ENCODE measurements around the gene OLFM1.
"Not testable (repeated sequence)": the region's sequence is repeated elsewhere in the genome, so short reads cannot be mapped to it uniquely, and the experiment has no call there.

OLFM1 gene

DNA sequence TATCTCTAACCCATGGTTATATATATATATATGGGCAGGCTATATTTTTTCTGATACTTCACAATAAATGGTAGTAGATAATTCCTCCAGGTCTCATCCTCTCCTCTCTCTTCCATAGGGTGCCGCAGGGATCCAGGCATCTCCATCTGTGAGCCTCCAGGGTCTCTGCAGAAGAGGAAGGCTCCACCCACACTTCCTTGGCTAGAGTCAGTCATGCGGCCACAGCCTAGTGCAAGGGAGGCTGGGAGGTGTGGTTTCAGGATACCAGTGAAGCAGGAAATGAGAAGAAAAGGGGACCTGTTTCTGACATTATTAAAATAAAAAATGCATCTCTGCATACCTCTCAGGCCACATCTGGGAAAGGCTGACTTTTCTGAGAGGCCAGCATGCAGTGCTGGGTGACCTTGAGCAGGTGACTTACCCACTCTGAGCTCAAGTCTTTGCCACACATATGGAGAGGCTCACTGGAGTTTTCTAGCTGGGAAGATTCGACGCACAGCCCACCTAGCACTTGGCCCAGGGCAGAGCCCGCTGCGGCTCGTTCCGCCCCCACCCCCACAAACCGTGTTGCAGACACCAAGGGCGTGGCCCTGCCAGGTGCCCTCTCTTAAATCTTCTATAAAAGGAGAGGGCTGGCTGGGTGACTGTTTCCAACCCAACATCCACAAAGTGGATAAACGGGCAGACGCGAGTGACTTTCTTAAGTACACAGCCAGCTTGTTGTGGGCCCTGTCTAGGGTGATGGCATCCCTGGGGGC is 47.9 kb downstream of the OLFM1 start:
- DNase-seq (ENCODE audit: low spot score): no peak

DNA sequence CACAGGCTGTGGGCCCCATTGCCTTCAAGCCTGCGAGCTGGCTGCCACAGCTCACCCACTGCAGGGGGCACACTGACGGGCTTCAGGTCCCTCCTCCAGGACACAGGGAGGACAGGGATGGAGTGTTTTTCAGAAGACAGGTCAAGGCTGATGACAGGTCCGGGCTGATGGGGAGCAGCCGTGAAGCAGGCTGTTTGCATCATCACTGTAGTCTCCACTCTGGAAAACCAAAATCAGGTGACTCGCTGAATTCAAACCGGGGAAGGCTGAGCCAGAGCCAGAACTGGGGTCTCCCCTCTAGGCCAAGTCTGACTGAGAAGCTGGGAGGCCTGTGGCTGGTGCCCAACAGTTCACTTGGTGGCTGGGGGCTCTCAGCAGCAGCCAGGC is 48.5 kb downstream of the OLFM1 start:
- DNase-seq (ENCODE audit: low spot score): no peak

DNA sequence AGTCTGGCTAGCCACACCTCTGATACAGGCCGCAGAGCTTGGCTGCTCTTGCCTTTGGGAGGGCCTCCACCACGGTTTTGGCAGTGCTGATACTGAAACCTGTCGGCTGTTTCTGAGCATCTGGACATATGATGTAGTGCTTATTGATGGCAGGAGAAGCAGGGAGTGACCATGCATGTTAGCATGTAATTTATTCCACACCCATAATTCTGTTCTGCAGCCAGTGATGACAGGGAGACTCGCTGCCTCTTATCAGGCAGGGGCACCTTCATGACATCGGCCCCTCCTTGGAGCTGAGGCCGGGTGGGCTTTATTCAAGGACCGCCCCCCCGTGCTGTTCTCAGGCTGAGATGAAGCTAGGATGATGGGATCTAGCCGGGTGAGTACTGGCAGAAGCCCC is 49.0 kb downstream of the OLFM1 start:
- DNase-seq (ENCODE audit: low spot score): no peak

DNA sequence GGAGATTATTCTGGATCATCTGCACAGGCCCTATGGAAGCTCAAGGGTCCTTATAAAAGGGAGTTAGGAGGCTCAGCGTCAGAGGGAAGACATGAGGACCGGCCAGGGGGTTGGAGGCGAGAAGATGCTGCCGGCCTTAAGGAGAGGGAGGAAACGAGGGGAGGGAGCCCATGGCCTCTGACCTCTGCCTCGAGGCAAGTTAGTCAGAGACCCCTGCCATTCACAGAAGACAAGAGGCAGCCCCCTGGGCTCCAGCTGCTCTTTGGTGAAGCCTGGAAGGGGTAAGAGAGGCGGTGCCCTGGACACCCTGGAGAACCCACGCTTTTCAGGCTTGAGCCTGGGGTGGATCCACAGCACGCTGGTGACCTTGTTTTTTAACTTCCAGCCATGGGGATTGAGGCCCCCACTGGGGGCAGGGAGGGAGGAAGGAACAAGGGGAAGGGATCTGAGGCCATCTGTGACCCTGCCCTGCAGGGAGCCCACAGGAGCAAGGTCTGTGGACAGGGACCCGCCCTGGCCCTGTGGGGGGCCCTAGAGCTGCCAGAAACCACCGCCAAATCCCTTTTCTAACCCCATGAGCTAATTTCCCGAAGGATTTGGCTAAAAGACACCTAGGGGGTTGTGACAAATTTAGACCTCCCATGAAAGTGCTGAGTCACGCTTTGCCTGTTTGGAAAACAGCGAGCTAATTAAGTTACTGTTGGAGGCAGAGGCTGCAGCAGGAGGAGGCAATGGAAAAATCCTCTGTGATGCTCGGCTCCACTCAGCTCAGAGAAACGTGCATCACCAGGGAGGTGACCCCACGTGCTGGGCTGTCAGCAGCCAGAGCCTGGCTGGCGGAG is 49.7 kb downstream of the OLFM1 start:
- no peak for DNase-seq (ENCODE audit: low spot score)

DNA sequence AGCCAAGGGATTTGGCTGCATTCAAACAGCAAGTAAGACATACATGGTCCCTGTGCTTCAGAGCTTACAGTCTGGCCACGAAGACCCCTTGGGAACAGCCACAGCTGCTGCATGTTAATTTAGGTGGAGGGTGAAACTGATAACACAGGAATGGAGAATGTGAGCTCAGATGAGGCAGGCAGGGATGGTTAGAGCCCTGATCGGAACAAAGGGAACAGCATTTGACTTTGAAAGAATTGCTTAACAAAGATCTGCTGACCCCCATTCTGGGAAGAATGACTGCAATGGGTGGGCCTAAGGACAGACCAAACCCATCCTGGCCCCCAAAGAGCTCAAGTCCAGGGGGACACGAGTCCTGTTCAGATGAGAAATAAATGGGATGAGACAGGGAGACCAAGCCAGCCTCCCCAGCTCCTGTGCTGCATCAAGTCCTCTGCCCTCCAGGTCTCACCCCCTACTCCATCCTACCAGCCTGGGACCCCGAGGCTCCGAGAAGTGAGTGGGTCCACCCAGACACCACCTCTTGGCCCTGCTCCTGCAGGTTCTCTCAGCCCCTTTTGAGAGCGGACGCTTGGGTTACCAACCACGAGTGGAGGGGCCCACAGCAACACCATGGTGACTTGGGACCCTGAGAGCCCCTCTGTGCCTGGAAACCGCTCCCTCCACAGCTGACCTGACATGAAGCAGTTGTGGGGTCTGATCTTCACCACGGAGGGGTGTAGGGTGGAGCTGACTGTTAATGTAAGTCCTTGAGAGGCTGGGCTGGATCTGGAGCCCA is 50.8 kb downstream of the OLFM1 start:
- DNase-seq (ENCODE audit: low spot score): no peak

DNA sequence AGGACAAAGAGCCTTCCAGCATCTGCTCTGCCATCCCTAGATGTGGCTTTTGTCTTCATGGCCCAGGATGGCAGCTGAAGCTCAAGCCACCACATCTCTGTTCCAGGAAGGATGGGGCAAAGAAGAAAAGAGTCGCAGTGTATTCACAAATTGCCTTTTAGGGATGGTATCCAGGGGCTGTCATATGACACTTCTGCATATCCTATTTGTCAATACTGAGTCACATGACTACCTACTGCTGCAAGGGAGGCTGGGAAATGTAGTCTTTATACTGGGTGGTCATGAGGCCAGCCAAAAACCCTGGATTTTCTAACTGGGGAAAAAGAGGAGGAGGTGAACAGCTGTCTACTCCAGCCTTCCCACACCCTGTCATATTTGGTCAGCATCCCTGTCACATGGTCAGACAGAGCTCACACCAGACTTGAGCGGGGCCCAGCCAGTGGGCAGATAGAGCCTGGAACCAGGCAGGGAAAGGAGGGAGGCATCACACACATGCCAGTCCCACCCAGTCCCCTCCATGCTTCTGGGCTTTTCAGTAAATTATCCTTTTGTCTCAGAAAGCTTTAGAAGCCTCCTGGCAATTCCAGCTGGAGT is 52.0 kb downstream of the OLFM1 start:
- no peak for DNase-seq (ENCODE audit: low spot score)

DNA sequence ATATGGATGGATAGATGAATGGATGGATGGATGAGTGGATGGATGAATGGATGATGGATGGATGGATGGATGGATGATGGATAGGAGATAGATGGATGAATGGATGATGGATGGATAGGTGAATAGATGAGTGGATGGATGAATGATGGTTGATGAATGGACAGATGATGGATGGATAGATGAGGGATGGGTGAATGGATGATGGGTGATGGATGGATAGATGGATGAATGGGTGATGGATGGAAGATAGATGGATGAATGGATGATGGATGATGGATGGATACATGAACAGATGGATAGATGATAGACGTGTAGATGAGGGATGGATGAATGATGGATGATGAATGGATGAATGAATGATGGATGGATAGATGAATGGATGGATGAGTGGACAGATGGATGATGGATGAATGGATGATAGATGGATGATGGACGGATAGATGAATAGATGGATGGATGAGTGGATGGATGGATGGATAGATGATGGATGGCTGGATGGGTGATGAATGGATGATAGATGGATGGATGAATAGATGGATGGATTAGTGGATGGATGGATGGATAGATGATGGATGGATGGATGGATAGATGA is 53.8 kb downstream of the OLFM1 start:
- no peak for DNase-seq (ENCODE audit: low spot score)

DNA sequence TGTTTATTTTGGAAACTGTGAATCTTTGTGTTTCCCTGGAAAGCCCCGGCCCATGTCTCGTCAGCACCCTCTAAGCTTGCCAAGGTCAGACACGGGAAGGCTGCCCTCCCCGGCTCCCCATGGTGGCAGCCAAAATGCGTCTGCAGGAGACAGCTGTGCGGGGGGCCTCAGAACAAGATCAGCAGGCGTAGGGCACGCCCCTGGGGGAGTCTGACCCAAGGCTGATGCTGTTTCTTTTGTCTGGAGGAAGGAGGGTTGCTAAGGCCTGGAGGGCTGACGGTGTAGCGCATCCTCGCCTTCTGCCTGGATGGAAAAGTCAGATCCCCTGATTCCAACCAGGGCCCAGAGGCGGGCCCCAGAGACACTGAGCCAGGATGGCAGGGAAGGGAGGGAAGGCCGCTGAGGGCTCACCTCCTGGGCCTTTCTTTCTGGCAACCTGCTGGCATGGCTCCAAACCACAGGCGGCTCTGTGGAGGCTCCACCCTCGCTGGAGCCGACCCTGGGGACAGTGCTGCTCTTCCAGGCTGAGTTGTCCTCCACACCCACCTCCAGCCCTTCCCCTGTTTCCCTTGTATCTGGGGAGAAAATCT is 57.2 kb downstream of the OLFM1 start:
- no peak for DNase-seq (ENCODE audit: low spot score)

DNA sequence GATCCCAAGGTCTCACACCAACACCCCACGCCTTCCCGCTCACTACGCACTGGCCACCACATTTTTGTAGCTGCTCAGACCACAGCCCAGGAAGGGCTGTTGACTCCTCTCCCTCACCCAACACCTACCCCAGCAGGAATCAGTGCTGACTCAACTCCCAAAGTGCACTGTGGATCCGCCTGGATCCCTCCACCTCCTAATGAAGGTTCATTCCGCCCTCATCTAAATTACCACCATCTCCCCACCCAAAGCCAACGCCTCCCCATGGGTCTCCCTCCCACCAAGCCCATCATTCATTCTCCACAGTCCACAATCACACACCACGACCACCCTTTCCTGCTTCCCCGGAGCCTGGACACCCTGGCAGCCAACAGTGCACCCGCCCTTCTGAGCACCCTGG is 57.8 kb downstream of the OLFM1 start:
- DNase-seq (ENCODE audit: low spot score): no peak

DNA sequence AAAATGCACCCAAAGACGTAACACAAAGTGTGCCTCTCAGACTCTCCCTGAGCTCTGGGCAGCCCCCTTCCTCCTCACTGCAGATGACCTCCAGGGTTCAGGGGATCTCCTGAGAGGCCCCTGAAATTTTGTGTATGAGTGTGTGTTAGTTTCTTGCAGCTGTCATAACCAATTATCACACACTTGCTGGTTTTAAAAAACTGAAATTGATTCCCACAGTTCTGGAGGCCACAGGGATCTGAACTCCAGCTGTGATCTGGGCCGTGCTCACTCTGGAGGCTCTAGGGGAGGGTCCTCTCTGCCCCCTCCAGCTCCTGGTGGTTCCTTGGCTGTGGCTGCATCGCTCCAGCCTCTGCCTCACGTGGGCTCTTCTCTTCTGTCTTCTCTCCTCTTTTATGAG is 58.8 kb downstream of the OLFM1 start:
- no peak for DNase-seq (ENCODE audit: low spot score)

DNA sequence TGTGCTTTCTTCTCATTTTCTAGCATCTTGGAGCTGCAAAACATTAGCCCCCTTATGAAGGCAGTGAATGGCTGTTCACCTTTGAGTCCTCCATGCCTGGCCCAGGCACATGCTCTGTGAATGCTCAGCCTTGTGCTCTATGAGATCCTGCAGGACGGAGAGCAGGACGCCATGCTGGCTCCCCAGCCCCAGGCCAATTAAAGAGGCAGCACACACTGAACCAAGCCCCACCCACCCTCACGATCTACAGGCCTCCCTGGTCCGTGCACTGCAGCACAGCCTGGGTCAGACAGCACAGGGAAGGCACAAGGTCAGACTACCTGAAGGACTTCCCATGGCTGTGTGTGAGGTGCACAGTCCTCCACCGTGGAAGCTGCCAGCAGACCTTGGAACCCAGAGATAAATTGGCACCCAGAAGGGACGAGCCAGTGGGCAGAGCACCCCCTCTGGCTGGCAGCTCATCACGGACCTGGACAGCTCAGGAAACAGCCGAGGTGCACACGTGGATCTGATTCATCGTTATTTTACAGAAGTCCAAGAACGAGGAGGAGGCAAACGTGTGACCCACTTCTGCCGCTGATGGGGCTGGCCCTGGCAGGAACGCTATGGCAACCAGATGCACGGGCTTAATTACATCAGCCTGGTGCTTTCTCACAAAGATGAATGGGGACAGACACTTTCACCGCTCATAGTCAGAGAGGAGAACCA is 59.5 kb downstream of the OLFM1 start:
- no peak for DNase-seq (ENCODE audit: low spot score)

DNA sequence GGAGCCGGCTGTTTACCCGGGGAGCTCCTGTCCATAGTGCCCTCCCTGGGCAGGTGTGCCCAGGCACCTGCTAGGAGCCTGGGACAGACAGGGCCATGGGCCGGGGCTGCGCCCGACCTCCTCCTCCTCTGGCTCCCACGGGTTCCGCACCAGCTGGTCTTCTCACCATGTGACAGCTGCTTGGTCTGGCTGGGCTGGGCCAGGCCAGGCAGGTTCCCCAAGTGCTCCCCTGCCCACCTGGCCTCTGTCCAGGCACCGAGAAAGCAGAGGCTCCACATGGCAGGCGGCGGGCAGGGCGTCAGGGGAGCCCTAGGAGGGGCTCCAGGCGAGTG is 60.0 kb downstream of the OLFM1 start:
- DNase-seq (ENCODE audit: low spot score): no peak

DNA sequence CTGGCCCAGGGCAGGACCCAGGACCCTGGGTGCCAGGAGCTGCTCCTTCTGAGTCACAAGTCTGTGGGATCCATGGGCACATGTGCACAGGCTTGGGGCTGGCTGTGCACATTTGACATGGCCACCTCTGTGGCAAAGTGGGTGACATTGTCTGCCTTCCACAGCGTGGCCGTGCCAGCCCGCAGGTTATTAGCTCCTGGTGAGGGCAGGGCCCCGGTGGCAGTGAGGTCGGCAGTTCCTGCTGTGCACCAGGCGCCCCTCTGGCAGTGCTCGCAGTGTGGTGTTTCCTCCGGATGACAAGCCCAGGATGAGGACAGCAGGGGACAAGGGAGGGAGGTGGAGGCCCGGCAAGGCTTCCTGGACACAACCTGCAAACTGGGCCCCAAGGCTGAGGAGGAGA is 60.5 kb downstream of the OLFM1 start:
- no peak for DNase-seq (ENCODE audit: low spot score)

DNA sequence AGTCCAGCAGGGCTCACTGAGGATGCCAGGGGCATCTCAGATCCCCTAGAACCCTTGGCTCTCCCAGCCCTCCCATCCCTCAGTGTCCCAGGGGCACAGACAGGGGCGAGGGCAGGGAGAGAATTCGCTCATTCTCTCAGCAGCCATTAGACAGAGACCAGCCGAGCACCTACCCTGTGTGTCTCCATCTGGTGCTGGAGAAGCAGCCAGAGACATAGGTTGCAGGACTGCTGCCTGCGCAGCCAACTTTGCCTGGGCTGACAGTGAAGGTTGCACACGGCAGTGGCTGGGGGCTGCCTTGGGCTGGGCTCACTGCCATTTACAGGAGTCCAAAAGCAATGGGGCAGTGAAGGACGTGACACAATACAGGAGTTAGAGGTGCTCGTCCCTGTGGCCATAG is 60.9 kb downstream of the OLFM1 start:
- DNase-seq (ENCODE audit: low spot score): no peak

DNA sequence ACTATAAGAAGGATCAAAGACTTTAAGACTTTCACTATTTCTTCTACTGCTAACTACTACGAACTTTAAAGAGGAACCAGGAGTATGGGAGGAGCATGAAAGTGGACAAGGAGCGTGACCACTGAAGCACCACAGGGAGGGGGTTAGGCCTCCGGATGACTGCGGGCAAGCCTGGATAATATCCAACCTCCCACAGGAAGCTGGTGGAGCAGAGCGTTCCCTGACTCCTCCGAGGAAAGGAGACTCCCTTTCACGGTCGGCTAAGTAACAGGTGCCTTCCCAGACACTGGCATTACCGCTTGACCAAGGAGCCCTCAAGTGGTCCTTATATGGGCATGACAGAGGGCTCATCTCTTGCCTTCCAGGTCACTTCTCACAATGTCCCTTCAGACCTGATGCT is 62.4 kb downstream of the OLFM1 start:
- DNase-seq (ENCODE audit: low spot score): not testable (repeated sequence)

DNA sequence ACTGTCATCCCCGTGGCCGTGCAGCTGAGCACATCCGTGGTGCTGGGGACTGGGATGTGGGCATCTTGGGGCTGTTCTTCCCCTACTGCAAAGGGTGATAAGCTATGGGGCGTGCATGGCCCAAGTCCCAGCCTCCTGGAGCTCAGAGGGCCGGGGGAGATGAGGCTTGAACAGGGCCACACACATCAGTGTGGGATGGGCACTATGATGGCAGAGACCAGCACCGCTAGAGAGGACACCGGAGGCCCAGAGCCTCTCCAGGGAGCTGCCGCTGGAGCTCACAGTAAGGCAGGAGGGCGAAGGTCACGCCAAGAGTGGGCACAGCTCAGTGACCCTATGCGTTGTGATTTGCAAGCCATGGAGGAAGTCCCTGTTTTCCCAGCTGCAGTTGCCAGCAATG is 63.5 kb downstream of the OLFM1 start:
- no peak for DNase-seq (ENCODE audit: low spot score)

DNA sequence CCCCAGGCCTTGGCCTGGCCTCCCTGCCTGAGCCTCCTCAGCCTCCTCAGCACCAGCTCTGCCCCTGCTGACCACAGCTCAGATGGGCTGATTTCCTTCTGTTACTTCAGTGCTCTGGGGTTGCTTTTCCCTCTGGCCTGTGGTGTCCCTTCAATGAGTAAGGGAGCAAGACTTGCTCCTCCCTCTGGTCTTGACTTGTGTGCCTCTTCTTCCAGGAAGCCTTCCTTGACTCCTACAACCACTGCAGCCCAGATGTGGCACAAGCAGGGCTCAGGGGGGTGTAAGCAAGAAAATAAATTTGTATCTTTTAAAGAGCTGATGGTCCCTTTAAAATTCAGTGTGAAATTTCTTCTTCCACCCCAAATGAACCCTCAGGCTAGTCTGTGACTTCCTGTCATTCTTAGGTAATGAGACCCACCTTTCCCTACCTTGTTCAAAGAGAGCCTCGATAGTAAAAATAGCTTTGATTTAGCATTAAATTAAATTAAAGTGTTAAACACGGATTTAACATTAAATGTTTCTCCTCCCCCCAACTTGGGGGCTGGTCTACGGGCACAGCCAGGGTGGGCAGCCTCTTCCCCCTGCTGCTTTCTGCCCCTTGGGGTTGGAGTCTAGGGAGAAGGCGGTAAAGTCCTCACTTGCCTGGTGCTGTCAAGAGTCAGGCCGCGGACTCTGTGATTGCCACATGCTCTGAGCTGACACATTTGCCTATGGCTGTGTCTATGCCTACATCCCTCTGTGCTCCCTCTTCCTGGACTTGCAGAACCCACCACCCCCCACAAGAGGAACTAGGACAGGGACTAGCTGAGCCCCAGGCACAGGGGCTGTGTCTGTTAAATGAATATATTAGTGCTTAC is 64.5 kb downstream of the OLFM1 start:
- no peak for DNase-seq (ENCODE audit: low spot score)

DNA sequence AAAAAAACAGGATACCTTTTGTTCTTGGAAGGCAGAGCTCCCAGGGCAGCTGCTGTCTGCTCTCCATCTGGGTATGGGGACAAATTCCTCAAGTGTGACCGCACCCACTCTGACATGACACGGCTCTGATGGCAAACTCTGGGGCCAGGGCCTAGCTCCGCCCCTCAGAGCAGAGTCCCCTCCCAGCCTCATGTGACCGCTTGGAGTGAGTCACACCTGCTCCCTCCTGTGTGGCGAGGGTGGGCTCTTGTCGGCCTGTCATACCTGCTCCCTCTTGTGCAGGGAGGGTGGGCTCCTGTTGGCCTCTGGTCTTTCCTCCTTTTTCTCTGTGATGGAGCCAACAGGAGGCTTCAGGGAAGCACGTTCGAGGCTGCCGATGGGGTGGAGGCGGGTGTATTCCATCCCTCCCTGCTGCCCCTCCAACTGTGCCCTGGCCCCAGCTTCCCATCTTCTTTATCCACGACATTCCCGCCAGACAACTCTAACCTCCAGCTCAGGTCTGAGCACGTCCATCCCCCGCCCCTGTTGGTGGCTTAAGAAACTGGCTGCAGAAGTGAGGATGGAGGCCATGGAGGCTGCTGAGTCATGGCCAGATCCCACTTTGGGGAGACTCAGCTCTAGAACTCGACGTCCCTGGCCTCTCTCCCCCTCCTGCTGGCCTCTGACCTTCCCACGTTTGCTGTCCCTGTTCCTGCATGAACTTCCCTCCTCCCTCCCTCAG is 65.3 kb downstream of the OLFM1 start:
- no peak for DNase-seq (ENCODE audit: low spot score)

DNA sequence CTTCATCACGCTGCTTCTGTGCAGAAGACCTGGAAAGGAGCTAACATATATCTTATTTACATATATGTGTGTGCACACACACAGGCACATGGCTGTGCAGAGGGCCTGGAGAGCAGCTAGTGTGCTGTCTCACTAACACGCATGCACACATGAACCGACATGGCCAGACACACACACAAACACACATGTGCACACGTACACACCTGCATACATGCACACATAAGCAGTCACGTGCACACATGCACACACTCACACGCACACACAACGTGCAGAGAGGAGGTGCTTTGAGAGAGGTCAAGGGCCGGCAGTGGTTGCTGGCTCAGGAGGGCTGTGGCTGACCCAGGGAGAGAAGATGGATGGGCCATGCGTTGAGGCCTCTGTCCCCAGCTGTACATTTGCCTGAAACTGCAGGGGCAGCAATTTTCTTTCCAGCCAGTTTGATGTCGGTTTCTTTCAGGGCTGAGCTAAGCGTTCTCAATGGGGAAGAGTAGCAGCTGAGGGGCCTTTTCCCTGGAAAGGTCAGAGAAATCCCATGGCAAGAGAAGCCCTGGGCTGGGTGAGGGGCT is 66.7 kb downstream of the OLFM1 start:
- DNase-seq (ENCODE audit: low spot score): no peak
